ENCODE measurements around the gene MCAM. TPM values are rescaled to one million over a fixed set of nuclear protein-coding genes. Genes with fewer than 3 reads are reported as not detected.

The MCAM gene
- polyA plus RNA-seq, 1 experiment: 19.2 TPM

DNA sequence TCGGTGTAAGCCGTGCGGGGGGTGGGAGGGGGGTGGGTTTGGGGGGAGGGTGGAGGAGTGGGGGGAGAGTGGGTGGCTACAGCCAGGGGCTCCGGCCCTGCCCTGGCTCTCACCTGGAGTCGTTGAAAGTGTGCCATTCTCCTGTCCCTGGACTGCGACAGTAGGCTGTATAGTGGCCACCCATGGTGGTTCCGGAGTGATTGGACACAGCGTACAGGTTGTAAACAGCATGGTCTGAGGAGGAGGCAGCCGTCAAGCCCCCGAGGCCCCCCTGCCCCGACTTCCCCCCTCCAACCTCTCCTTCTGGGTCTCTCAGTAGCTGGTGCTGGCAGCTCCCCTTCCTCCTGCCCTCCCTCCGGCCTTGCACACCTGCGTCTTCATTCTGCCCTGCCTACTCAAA, 40.1 kb upstream of the MCAM start:
- TF ChIP-seq, protein P1, sequence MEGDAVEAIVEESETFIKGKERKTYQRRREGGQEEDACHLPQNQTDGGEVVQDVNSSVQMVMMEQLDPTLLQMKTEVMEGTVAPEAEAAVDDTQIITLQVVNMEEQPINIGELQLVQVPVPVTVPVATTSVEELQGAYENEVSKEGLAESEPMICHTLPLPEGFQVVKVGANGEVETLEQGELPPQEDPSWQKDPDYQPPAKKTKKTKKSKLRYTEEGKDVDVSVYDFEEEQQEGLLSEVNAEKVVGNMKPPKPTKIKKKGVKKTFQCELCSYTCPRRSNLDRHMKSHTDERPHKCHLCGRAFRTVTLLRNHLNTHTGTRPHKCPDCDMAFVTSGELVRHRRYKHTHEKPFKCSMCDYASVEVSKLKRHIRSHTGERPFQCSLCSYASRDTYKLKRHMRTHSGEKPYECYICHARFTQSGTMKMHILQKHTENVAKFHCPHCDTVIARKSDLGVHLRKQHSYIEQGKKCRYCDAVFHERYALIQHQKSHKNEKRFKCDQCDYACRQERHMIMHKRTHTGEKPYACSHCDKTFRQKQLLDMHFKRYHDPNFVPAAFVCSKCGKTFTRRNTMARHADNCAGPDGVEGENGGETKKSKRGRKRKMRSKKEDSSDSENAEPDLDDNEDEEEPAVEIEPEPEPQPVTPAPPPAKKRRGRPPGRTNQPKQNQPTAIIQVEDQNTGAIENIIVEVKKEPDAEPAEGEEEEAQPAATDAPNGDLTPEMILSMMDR (IDR thresholded peaks at IDR 0.05; ENCODE audit: insufficient read depth, low read depth, low read length): no peak
- peak overlapping the region; percentile 53 for H3K4me3 ChIP-seq (ENCODE audit: low read depth, low read length)
- peaks cover 3% of the 10 kb centered on the region; the same call in 1 of the 2 replicates for H3K27me3 ChIP-seq (ENCODE audit: control insufficient read depth, insufficient read depth, low read length)
- DNase-seq (ENCODE audit: low read depth): no peak
- CTCF ChIA-PET: interaction anchor here (0.6 to 4.7 kb wide), 22 partner anchors 8 to 752 kb away, joined by 3 to 349 read pairs (median 5); partner anchors contain the start of genes C1QTNF5, MFRP, THY1 and USP2
- POLR2A ChIA-PET: no interaction called here
- H3K36me3 ChIP-seq (ENCODE audit: control insufficient read depth, insufficient read depth, low read length): no peaks in the 10 kb centered on the region

DNA sequence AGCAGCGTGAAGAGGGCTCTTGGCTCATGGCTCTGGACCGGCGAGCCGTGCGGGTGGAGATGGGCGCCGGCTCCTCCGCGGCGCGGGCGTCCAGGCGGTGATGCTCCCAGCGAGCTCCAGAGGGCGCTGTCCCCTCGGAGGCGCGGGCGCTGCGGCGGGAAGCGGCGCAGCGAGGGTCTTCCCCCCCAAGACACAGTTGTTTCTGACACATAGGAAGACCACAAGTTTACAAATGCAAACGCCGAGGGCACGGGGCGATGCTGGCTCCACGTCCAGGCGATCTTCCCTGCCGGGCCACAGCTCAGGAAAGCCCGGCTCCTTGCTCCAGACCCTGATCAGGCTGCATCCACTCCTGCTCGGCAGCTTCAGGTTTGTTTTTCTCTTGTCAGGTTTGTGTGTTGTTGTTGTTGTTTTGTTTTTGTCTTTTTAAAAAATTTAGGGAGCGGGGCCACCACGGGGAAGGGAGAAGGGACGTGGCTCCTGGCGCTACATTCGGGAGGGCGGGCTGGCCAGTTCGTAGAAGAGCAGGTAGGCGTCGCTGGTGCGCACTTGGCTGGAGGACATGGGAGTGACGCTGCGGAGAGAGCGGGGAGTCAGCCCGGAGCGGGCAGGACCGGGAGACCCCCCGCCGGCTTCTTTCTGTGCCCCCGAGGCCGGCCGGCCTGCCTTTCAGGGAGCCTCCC, 39.6 kb upstream of the MCAM start:
- TF ChIP-seq, protein P1 (IDR thresholded peaks at IDR 0.05; ENCODE audit: insufficient read depth, low read depth, low read length): peak; percentile 75

DNA sequence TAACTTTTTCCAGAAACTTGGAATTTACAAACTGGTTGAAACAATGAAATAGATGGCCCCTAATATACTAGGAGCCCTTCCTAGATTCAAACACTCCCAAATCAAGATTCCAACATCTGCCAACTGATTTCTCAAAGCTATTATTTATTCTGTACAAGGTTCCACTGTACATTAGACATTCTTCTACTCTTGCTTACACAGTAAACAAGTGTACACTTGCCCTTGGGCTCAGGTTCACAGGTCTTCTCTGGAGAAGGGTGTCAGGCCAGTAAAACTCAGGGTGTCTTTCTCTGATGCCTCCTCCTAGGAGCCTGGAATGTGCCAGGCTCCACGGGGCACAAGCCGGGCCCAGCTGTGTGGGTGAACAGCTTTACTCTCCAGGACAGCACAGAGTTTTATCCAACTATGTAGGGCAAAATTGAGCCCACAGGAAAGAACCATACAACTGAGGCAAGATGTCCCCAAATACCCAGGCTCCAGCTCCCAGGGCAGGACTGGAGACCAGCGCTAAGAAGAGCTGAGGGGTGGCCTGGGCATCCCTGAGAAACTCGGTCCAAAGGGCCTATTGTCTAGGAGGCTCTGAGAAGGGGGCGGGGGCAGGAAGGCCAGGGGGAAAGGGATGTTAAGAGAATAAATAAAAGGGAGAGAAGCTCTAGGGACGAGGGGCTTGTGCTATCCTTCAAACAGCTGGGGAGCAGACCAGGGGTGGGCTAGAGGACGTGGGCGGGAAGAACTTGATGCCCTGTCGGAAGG, 38.3 kb upstream of the MCAM start:
- TF ChIP-seq, protein P1 (IDR thresholded peaks at IDR 0.05; ENCODE audit: insufficient read depth, low read depth, low read length): no peak
- CTCF ChIA-PET: interaction anchor here (0.9 to 4.7 kb wide), 14 partner anchors 10 to 374 kb away, joined by 3 to 349 read pairs (median 6); partner anchors contain the start of genes C1QTNF5, MCAM, MFRP and NECTIN1
- Histone ChIP-seq H3K4me3 (ENCODE audit: low read depth, low read length) (no peak overlapping the region), H3K27me3 (ENCODE audit: control insufficient read depth, insufficient read depth, low read length) (peaks cover 8% of the 10 kb centered on the region; the same call in 1 of the 2 replicates), H3K36me3 (ENCODE audit: control insufficient read depth, insufficient read depth, low read length) (no peaks in the 10 kb centered on the region)
- POLR2A ChIA-PET: interaction anchor here (0.7 kb wide), 1 partner anchor 289 kb away, joined by 4 read pairs; no protein-coding TSS in a partner anchor
- DNase-seq (ENCODE audit: low read depth): no peak

More for the DNA sequence above, 39.6 kb upstream of the MCAM start:
- no peak for DNase-seq (ENCODE audit: low read depth)
- Histone ChIP-seq H3K36me3 (ENCODE audit: control insufficient read depth, insufficient read depth, low read length) (no peaks in the 10 kb centered on the region), H3K4me3 (ENCODE audit: low read depth, low read length) (peak overlapping the region; percentile 53), H3K27me3 (ENCODE audit: control insufficient read depth, insufficient read depth, low read length) (peaks cover 4% of the 10 kb centered on the region; the same call in 1 of the 2 replicates)
- ChIA-PET CTCF (interaction anchor here (0.6 to 4.7 kb wide), 34 partner anchors 8 to 752 kb away, joined by 3 to 349 read pairs (median 4); partner anchors contain the start of genes C1QTNF5, MCAM, MFRP and NECTIN1), POLR2A (interaction anchor here (0.5 to 0.7 kb wide), 2 partner anchors 151 to 290 kb away, joined by 4 to 12 read pairs; no protein-coding TSS in a partner anchor)

DNA sequence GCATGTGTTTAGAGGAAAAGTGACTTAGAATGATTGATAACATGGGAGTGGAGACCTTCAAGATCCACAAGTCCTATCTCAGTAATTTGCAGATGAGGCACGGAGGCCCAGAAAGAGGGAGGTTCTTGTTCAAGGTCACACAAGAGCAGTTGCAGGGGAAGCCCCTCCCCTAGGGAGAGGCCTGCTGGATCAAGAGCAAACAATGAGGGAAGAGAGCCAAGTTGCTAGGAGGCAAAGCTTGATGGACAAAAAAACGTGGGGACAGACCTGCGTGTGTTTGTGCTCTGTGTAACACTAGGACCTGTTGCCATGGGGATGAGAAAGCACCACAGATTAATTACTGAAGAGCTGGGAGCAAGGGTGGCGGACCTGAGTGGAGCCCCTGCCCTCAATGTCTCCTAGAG, 35.9 kb upstream of the MCAM start:
- Histone ChIP-seq H3K27me3 (ENCODE audit: control insufficient read depth, insufficient read depth, low read length) (peaks cover 11% of the 10 kb centered on the region), H3K36me3 (ENCODE audit: control insufficient read depth, insufficient read depth, low read length) (no peaks in the 10 kb centered on the region), H3K4me3 (ENCODE audit: low read depth, low read length) (no peak overlapping the region)
- POLR2A ChIA-PET: no interaction called here
- TF ChIP-seq, protein P1 (IDR thresholded peaks at IDR 0.05; ENCODE audit: insufficient read depth, low read depth, low read length): no peak
- CTCF ChIA-PET: interaction anchor here (0.7 to 5.6 kb wide), 9 partner anchors 9 to 128 kb away, joined by 3 to 36 read pairs (median 4); partner anchors contain the start of gene C1QTNF5
- DNase-seq (ENCODE audit: low read depth): no peak

DNA sequence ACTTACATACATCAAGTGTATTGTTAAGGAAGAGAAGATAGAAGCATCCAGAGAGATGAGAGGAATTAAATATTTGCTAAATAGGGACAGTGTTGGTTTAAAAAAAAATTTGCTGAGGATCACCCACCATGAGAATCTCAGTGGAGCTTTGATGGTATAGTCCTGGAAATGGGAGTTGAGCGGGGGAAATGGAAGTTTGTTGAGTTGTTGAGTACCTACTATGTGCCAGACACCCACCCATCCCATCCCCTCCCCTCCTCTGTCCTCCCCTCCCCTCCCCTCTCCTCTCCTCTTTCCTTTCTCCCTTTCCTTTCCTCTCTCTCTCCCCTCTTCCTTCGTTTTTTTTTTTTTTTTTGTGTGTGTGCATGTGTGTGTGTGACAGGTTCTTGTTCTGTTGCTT, 34.3 kb upstream of the MCAM start:
- ChIA-PET POLR2A (no interaction called here), CTCF (interaction anchor here (1.4 to 5.6 kb wide), 2 partner anchors 12 to 119 kb away, joined by 3 to 36 read pairs; partner anchors contain the start of gene C1QTNF5)
- Histone ChIP-seq H3K27me3 (ENCODE audit: control insufficient read depth, insufficient read depth, low read length) (peaks cover 18% of the 10 kb centered on the region), H3K4me3 (ENCODE audit: low read depth, low read length) (no peak overlapping the region), H3K36me3 (ENCODE audit: control insufficient read depth, insufficient read depth, low read length) (no peaks in the 10 kb centered on the region)
- DNase-seq (ENCODE audit: low read depth): no peak
- TF ChIP-seq, protein P1 (IDR thresholded peaks at IDR 0.05; ENCODE audit: insufficient read depth, low read depth, low read length): no peak

Data from BJ (cell line).